ENCODE data around the gene ANKRD28.

ANKRD28 gene

DNA sequence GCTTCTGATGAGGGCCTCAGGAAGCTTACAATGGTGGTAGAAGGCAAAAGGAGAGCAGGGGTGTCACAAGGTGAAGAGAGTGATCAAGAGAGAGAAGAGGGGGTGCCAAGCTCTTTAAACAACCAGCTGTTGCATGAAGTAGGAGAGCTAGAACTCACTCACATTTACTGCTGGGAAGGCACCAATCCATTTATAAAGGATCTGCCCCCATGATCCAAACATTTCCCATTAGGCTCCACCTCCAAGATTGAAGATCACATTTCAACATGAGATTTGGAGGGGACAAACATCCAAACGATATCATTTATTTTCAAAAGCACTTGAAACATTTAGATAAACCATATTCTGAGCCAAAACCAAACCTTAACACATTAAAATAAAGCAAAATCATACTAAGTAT, 26.3 kb downstream of the ANKRD28 start:
- H3K9me3 ChIP-seq (ENCODE audit: insufficient read depth, low read depth, low read length) = no peaks in the 10 kb centered on the region
- H3K4me1 ChIP-seq (ENCODE audit: insufficient read depth, low read length, poor library complexity, severe bottlenecking) = peaks cover 14% of the 10 kb centered on the region
- peaks cover 33% of the 10 kb centered on the region for H3K36me3 ChIP-seq (ENCODE audit: insufficient read depth, low read length)
- peaks cover 63% of the 10 kb centered on the region for H4K20me1 ChIP-seq (ENCODE audit: insufficient read depth, low read length, poor library complexity, severe bottlenecking)
- no peak overlapping the region for H2AFZ ChIP-seq (ENCODE audit: low read length)
- TF ChIP-seq EZH2phosphoT487 (IDR thresholded peaks at IDR 0.05; ENCODE audit: borderline replicate concordance) = no peak
- TF ChIP-seq, protein P1, sequence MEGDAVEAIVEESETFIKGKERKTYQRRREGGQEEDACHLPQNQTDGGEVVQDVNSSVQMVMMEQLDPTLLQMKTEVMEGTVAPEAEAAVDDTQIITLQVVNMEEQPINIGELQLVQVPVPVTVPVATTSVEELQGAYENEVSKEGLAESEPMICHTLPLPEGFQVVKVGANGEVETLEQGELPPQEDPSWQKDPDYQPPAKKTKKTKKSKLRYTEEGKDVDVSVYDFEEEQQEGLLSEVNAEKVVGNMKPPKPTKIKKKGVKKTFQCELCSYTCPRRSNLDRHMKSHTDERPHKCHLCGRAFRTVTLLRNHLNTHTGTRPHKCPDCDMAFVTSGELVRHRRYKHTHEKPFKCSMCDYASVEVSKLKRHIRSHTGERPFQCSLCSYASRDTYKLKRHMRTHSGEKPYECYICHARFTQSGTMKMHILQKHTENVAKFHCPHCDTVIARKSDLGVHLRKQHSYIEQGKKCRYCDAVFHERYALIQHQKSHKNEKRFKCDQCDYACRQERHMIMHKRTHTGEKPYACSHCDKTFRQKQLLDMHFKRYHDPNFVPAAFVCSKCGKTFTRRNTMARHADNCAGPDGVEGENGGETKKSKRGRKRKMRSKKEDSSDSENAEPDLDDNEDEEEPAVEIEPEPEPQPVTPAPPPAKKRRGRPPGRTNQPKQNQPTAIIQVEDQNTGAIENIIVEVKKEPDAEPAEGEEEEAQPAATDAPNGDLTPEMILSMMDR (conservative IDR thresholded peaks at IDR 0.05; ENCODE audit: low read length) = no peak
- no peaks in the 10 kb centered on the region for H3K27me3 ChIP-seq (ENCODE audit: insufficient read depth, low read length, poor library complexity, severe bottlenecking)
- no peaks in the 10 kb centered on the region for H3K9me2 ChIP-seq (replicated peaks; ENCODE audit: low read depth, low read length)
- peaks cover 99% of the 10 kb centered on the region for H3K79me2 ChIP-seq (ENCODE audit: insufficient read depth, low read length)
- no peak overlapping the region for H3K4me2 ChIP-seq (ENCODE audit: low read depth, low read length, poor library complexity, severe bottlenecking)
- no peaks in the 10 kb centered on the region for H3F3A ChIP-seq (ENCODE audit: low read depth)
- no peak overlapping the region for H3K9ac ChIP-seq (ENCODE audit: low read depth, low read length, poor library complexity, severe bottlenecking)
- no peak overlapping the region for H3K4me3 ChIP-seq (ENCODE audit: low read length, poor library complexity, severe bottlenecking)

DNA sequence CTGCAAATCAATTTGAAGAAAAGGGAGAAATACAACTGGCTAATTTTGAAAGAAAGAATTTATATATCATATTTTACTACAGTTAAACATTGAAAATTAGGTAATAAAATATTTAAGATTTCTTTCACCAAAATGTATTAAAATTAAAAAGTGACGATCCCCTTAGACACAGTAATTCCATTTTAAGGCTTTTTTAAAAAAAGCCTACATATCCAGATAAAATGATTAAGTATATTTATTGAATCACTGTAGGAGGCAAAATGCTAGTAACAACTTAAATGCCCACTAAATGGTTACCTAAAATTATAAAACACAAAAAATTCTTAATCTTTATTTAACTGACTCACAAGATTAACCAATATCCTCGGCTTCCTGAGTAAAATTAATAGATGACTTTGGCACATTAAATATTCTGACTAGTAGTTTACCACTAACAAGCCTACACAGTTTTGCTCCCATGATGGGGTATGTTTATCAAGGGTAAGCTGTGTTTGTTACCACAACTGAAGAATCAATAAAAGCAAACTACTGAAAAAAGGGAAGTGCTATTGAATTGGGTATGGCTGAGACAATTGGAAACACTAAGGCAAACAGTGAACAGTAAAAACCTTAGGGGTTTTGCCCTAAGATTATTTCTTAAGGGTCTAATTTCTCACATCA, 28.4 kb downstream of the ANKRD28 start:
- no peak overlapping the region for H2AFZ ChIP-seq (ENCODE audit: low read length)
- peaks cover 59% of the 10 kb centered on the region for H4K20me1 ChIP-seq (ENCODE audit: insufficient read depth, low read length, poor library complexity, severe bottlenecking)
- H3K9me2 ChIP-seq (replicated peaks; ENCODE audit: low read depth, low read length) = no peaks in the 10 kb centered on the region
- no peaks in the 10 kb centered on the region for H3K9me3 ChIP-seq (ENCODE audit: insufficient read depth, low read depth, low read length)
- H3K4me2 ChIP-seq (ENCODE audit: low read depth, low read length, poor library complexity, severe bottlenecking) = no peak overlapping the region
- peaks cover 14% of the 10 kb centered on the region for H3K4me1 ChIP-seq (ENCODE audit: insufficient read depth, low read length, poor library complexity, severe bottlenecking)
- H3F3A ChIP-seq (ENCODE audit: low read depth) = no peaks in the 10 kb centered on the region
- H3K4me3 ChIP-seq (ENCODE audit: low read length, poor library complexity, severe bottlenecking) = no peak overlapping the region
- peaks cover 34% of the 10 kb centered on the region for H3K36me3 ChIP-seq (ENCODE audit: insufficient read depth, low read length)
- peaks cover 84% of the 10 kb centered on the region for H3K79me2 ChIP-seq (ENCODE audit: insufficient read depth, low read length)
- H3K27me3 ChIP-seq (ENCODE audit: insufficient read depth, low read length, poor library complexity, severe bottlenecking) = no peaks in the 10 kb centered on the region
- H3K9ac ChIP-seq (ENCODE audit: low read depth, low read length, poor library complexity, severe bottlenecking) = no peak overlapping the region
- TF ChIP-seq, protein P1 (conservative IDR thresholded peaks at IDR 0.05; ENCODE audit: low read length) = no peak
- no peak for TF ChIP-seq EZH2phosphoT487 (IDR thresholded peaks at IDR 0.05; ENCODE audit: borderline replicate concordance)

DNA sequence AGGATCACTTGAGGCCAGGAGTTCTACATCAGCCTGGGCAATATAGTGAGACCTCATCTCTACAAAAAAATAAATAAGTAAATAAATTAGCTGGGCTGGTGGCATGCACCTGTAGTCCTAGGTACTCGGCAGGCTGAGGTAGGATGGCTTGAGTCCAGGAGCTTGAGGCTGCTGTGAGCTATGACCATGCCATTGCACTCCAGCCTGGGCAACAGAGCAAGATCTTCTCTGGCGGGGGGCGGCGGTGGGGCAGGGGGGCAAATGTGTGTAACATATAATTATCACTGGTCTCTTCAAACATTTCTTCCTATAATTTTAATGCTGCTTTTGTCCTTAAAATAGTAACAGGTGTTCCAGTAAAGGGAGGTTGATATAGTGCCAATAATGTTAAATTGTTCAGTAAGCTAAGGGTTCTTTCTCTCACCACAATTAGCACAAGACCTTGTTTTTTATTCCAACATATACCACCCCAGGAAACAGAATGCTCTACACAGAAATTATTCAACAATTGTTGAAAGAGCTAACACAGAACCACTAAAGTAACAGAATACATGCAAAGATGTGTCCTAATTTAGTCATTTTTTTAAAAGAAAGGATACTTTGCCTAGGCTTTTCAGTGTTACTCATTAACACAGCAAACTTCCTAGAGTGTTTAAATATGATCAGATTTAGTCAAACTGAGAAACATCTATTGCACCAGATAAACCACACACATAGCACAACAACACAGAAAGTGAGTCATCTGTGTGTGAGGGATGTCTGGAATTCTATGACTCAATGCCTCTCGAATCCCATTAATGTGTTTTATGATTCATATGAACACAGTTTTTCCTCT, 29.1 kb downstream of the ANKRD28 start:
- Histone ChIP-seq H3K9ac (ENCODE audit: low read depth, low read length, poor library complexity, severe bottlenecking) (no peak overlapping the region), H3K36me3 (ENCODE audit: insufficient read depth, low read length) (peaks cover 41% of the 10 kb centered on the region), H2AFZ (ENCODE audit: low read length) (no peak overlapping the region), H3K27me3 (ENCODE audit: insufficient read depth, low read length, poor library complexity, severe bottlenecking) (no peaks in the 10 kb centered on the region), H3K9me3 (ENCODE audit: insufficient read depth, low read depth, low read length) (no peaks in the 10 kb centered on the region), H3F3A (ENCODE audit: low read depth) (no peaks in the 10 kb centered on the region), H3K9me2 (replicated peaks; ENCODE audit: low read depth, low read length) (no peaks in the 10 kb centered on the region), H3K4me1 (ENCODE audit: insufficient read depth, low read length, poor library complexity, severe bottlenecking) (peaks cover 14% of the 10 kb centered on the region), H4K20me1 (ENCODE audit: insufficient read depth, low read length, poor library complexity, severe bottlenecking) (peaks cover 58% of the 10 kb centered on the region), H3K79me2 (ENCODE audit: insufficient read depth, low read length) (peaks cover 83% of the 10 kb centered on the region), H3K4me3 (ENCODE audit: low read length, poor library complexity, severe bottlenecking) (no peak overlapping the region), H3K4me2 (ENCODE audit: low read depth, low read length, poor library complexity, severe bottlenecking) (no peak overlapping the region)
- no peak for TF ChIP-seq EZH2phosphoT487 (IDR thresholded peaks at IDR 0.05; ENCODE audit: borderline replicate concordance)
- TF ChIP-seq, protein P1 (conservative IDR thresholded peaks at IDR 0.05; ENCODE audit: low read length) = no peak
